ENCODE results near the gene RPS6KB2.

DNA sequence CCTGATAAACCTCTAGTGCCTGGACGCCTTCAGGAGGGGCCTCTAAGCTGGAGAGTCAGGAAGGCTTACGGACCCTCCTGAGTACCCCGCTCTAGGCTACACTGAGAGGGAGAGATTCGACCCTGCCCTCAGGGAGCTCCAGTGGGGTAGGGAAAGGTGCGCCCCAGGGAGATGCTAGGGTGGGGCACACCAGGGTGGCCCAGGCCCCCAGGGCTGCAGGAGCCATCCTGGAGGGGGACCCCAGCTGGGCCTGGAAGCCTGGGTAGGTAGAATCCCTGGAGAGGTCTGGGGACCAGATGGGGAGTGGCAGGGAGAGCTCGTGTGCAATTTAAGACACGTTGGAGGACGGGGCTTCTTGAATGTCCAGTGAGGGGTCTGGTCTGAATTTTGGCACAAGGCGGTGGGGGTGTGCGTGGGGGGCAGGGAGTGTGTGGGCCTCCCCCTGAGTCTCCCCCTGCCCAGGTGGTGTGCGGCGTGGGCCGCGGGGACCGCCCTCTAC lies 8.1 kb upstream of the RPS6KB2 start:
- TF ChIP-seq, protein P1, sequence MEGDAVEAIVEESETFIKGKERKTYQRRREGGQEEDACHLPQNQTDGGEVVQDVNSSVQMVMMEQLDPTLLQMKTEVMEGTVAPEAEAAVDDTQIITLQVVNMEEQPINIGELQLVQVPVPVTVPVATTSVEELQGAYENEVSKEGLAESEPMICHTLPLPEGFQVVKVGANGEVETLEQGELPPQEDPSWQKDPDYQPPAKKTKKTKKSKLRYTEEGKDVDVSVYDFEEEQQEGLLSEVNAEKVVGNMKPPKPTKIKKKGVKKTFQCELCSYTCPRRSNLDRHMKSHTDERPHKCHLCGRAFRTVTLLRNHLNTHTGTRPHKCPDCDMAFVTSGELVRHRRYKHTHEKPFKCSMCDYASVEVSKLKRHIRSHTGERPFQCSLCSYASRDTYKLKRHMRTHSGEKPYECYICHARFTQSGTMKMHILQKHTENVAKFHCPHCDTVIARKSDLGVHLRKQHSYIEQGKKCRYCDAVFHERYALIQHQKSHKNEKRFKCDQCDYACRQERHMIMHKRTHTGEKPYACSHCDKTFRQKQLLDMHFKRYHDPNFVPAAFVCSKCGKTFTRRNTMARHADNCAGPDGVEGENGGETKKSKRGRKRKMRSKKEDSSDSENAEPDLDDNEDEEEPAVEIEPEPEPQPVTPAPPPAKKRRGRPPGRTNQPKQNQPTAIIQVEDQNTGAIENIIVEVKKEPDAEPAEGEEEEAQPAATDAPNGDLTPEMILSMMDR (IDR thresholded peaks at IDR 0.05): no peak
- TF ChIP-seq POLR2A (IDR thresholded peaks at IDR 0.05; ENCODE audit: low read depth) (no peak), EP300 (IDR thresholded peaks at IDR 0.05) (no peak), POLR2AphosphoS5 (IDR thresholded peaks at IDR 0.05) (no peak)
